HG03066 (cell line): ENCODE data around the gene DDX27.

Source experiments
- ATAC-seq: cut with Tn5 transposase; IDR thresholded peaks from one replicate; pipeline ENCODE4 v1.9.1; 2021; ENCODE audit warnings: low read depth; ENCODE audit not compliant: unreplicated experiment

The DDX27 gene

DNA sequence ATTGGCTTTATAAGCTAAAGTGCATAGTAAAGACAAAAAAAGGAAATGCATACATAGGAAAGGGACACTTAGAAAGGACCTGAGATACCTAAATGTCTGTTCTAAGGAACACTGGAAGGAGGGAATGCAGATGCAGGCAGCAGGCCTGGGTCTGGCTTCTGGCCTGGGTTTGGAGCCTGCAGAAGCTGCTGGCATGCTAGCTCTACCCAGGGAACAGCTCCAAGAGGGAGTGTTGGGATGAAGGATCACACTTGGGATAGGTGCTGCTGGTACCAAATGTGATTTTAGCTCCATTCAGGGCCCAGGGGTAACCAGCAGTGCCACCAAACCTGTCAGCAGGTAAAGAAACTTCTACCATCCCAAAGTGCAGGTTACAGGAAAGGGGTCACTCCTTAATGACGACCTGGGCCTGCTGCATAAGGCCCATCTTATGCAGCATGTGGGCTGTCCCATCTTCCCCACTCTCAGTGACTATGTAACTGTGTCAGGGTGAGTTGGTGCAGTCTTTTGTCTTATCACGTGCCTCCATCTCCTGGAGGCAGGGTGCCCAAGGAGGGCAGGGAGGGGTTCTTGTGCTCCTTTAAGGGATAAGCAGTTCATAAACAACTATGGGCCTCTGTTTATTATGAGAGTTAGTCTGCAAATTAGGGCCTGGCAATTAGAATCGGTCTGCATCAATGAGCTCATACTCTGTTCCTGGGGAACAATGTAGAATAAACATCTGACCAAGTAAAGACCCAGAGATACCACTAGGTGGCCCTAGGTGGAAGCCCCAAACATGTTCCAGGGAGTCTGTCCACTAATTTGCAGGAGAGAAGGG is 26.9 kb downstream of the DDX27 start:
- ATAC-seq = no peak

DNA sequence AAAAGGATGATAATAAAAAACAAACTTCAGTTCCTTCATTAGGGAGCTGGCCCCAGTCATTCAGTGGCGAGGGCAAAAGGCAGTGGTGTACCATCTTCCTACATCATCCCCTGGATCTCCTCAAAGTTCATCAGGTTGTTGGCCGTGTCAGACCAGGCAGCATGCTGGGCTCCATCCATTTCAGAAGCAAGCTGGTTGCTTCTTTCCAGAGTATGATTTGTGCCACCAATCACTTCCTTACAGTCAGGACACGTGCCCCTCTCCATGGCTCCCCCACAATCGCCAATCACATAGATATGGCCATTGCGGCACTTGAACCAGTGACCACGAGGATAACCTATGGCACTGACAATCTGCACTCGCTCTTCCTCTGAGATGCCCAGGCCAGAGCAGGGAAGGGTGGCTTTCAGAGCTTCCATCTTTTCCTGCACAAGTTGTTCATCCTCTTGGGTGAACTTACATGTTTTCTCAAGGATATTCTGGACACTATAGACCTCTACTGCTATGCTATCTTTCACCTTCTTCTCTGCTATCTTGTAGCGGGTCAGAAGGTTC is 28.0 kb downstream of the DDX27 start:
- no peak for ATAC-seq

DNA sequence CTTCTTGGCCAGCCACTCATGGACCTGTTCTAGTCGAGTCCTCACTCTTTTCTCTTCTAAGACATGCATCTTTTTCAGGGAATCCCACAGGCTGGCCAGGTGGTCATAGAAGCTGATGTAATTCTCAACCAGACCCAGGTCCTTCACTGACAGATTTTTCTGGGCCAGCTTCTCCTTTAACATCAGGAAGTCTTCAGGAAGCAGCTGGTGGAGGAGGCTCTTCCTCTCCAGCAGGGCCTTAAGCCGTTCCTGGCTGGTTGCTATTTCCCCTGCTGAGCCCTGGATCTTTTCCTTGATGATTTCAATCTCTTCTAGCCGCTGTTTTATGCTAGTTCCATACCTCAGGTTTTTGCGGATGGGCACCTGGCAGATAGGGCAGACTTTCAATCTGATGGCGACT is 28.6 kb downstream of the DDX27 start:
- ATAC-seq = no peak

DNA sequence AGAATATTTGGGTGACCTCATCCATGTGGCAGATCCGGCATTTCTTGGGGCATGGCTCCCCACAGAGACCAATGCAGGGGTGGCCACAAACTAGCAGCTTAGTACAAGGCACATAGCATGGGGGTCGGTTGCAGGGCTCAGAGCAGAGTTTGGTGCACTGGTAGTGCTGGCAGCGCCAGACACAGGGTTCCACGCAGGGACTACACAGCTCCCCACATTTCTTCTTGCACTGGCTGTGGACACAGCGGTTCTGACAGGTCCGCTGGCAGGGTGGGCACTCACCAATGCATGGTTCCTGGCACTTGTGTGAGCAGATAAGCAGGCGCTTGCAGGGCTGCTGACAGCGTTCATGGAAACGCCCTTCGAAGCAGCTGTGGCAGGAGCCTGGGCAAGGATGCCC is 29.1 kb downstream of the DDX27 start:
- no peak for ATAC-seq

DNA sequence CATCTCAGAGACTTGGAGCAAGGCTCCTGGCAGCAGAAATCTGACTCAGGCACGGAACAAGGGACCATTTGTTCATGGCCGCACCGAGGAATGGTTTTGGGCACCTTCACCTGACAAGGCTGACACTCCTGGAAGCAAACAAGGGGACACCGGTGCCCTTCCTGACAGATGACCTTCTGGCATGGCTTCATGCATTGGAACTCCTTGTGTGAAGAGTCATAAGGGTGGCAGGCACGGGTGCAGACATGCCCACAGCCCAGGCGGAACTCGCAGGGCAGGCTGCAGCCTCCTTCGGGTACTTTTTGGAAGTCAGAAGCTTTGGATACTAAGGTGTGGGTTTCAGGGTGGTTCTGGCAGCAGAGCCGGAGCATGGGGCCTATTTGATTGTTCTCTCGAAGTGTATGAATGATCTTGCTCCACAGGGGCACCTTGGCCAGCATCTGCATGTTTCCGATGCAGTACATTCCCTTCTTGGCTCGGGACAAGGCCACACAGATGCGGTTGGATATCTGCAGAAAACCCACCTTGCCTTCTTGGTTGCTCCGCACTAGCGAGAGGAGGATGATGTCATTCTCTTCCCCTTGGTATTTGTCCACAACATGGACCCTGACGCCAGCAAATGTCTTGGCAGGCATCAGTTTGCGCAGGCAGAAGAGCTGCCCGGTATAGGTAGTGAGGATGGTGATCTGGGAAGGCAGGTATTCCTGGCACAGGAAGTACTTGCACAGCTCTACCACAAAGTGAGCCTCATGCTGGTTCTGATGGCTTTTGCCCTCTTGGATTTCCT is 29.9 kb downstream of the DDX27 start:
- ATAC-seq = no peak

DNA sequence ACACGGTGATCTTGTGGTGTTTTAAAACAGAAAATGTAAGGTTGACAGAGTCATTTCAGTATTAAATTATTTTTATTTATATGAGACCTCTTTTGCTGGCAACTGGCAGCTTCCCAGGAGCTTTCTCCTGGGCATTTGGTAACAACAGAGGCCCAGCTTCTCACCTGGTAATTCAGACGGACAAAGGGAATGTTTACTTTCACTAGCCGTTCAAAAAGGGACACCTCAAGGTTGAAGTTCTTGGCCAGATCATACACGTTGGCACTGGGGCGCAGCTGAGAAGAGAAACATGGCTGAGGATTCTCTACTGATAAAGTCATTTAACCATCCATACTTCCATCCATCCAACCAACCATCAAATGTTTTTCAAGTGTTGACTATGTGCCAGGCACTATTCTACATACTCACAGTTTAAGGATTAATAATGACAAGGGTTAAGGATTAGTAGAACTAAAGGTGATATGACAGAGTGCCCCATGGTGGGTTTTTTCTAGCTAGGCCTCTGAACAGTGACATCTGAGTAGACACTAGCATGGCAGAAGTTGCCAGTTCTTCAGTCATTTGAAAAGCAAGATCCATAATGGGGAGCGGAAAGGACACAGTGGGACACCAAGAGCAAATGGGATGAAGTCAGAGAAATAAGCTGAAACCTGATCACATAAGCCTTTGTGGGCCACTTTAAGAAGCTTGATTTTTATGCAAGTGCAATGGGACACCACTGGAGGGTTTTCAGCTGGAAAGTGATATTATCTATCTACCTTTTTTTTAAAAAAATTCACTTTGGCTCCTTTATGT is 33.5 kb downstream of the DDX27 start:
- ATAC-seq = no peak

DNA sequence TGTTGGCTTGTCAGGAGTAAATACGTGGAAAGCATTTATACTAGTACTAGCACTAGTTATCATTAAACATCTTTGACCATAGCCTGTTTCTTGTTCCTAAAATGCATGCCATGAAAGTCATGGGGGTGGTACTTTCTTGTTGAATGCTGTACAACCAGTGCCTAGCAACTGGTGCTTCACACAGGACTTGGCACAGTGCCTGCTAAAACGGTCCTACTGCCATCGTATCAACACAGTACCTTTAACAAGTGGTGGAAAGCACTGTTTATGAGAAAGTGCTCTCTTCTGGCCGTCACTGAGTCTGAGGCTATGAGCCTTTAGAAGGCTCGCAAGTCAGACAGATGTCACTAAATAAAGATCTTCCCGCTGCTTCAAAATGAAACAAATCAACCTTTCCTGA is 37.0 kb downstream of the DDX27 start:
- no peak for ATAC-seq

DNA sequence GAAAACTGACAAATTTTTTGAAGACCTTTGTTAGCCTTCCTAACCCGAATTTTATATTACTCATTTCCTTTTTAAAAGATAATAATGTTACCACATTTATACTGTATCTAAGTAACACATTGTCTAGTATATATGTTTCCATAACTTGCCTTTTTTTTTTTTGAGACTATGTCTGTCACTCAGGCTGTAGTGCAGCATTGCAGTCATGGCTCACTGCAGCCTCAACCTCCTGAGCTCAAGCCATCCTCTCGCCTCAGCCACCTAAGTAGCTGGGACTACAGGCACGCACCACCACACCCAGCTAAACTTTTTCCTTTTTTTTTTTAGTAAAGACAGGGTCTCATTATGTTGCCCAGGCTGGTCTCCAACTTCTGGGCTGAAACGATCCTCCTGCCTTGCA is 40.1 kb downstream of the DDX27 start:
- no peak for ATAC-seq

DNA sequence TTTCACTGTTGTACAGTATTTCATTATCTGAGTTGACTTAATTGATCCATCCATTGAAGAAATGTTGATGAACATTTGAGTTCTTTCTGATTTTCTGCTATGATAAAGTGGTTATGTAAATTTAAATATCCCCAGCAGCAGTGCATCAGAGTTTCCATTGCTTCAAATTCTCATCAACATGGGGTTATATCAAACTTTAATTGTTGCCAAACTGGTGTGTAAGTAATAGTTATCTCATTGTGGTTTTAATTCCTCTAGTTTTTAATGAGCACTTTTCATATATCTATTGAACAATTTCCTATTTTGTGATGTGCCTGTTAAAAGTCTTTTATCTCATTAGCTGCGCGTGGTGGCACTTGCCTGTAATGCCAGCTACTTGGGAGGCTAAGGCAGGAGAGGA is 40.6 kb downstream of the DDX27 start:
- ATAC-seq = no peak

DNA sequence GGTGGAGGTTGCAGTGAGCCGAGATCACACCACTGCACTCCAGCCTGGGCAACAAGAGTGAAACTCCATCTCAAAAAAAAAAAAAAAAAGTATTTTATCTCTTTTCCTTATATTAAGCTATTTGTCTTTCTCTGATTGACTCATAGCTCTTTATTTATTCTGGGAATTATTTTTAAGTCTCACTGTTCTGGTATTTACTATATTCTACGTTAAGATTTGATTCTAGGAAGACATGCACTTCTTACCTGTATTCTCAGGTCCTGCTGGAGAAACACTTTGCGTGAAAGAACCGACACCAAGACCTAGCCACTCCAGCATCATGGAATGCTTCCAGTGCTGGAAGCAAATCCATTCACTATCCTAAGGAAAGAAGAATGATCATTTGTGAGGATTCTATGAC is 41.0 kb downstream of the DDX27 start:
- no peak for ATAC-seq

DNA sequence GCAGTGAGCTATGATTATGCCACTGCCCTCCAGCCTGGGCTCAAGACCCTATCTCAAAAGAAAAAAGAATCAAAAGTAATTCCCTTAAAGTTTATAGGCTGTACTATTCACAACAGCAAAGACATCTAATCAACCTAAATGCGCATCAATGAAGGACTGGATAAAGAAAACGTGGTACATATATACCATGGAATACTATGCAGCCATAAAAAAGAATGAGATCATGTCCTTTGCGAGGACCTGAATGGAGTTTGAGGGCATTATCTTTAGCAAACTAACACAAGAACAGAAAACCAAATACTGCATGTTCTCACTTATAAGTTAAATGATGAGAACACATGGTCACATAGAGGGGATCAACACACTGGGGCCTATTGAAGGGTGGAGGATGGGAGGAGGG is 42.0 kb downstream of the DDX27 start:
- ATAC-seq = no peak

DNA sequence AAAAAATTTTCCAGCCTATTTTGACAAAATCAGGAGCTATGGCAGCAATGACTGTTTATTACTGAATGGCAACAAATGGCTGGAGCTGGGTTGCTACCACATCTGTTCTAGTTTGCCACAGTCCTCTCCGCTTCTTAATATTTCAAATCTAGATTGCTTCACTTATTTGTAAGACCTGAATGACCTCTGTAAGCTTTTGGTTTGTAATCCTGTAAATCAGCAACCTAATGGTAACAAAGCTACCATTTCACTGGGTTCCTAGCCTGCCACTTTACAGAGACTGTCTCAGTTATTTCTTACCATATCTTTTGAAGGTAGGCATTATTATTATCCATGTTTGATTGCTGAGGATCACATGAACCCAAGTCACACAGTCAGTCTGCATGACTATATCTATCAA is 43.2 kb downstream of the DDX27 start:
- ATAC-seq = no peak

DNA sequence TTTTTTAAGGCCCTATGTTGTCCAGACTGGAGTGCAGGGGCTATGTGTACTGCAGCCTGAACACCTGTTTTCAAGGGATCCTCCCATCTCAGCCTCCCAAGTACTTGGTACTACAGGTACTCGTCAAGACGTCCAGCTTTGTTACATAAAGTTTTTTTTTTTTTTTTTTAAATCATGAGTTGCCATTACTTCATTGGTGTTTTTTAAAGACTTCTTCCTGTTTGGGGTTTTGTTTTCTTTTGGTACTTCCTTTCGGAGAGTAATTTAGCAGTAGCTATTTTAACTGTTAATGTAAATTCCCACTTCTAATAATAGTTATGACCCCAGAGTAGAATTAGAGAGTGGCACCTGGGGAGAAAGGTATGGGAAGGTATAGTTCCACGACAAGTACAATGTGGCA is 48.1 kb downstream of the DDX27 start:
- no peak for ATAC-seq

DNA sequence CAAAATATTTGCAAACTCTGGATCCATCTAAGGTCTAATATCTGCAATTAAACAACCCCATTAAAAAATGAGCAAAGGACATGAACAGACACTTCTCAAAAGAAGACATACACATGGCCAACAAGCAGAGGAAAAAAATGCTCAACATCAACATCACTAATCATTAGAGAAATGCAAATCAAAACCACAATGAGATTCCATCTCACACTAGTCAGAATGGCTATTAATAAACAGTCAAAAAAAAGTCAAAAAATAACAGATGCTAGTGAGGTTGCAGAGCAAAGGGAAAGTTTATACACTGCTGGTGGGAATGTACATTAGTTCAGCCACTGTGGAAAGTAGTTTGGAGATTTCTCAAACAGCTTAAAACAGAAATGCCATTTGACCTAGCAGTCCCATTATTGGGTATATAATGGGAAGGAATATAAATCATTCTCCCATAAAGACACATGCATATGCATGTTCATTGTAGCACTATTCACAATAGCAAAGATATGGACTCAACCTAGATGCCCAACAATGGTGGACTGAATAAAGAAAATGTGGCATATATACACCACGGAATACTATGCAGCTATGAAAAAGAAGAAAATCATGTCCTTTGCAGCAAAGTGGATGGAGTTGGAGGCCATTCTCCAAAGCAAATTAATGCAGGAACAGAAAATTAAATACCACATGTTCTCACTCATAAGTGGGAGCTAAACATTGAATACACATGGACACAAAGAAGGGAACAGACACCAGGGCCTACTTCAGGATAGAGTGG is 49.6 kb downstream of the DDX27 start:
- ATAC-seq = no peak

DNA sequence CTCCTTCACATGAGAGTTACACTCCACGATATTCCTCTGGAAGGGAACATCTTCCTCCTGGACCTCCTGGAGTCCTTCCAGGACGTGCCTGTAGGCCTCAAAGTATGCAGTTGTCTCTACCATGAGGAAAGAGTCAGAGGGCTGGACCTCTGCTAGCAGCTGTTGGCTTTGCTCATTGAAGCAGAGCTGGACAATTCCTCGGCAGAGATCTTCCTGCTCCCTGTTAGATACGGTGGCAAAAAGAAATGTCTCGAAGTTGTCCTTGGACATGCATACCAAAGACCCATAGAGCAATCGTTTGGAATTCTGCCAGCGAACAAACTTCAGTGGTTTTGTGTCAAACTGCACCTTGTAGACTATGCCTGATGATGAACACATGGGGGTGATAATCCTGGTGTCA is 51.0 kb downstream of the DDX27 start:
- no peak for ATAC-seq

DNA sequence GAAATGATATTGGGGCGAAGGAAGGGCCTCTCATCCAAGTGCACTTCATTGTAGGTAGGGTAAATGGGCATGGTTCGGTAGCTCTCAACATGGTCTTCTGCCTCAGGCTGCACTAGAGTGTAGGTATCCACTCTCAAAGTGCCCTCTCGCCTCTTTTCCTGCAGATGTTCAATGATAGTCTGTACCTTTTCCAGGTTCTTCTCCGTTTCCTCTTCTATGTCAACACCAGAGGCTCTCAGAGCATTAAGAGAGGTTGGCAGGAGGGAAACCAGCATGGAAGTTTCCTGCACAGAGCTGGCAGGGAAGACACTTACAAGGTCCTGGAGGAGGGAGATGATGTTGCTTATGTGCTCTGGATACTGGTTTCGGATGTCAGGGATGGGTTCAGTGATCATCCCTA is 51.5 kb downstream of the DDX27 start:
- ATAC-seq = no peak

DNA sequence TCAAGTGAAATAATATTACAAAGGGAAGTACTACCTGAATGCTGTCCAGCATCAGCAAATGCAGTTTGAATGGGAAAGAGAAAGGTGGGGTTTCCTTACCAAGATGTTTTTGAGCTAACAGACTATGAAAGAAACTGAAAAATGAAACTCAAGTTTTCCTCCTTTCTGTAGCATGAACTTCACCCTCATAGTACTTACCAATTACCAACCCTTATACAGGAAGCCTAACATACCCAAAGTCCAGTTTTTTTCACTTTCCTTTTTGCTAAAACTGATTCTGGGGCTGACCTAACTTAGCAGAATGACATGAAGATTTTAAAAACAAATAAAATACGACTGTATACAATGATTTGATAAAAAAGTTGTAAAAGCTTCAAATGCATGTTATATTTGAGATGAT is 53.4 kb downstream of the DDX27 start:
- ATAC-seq = no peak

DNA sequence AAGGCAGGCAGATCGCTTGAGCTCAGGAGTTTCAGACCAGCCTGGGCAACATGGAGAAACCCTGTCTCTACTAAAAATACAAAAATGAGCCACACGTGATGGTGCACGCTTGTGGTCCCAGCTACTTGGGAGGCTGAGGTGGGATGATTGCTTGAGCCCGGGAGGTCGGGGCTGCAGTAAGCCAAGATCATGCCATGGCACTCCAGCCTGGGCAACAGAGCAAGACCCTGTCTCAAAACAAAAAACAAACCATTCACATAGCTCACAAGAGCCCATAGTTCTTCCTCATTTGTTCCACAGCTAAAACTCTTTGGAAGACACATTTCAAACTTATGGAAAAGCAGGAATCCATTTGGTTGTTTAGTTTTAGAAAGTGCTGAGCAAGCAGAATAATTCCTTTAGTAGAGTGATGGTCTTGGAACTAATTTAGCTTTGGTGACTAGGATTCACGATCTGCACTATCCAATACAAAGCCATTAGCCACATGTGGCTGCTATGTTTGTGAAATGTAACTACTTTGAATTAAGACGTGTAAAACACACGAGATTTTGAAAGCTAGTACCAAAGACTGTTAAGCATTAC is 54.6 kb downstream of the DDX27 start:
- no peak for ATAC-seq

DNA sequence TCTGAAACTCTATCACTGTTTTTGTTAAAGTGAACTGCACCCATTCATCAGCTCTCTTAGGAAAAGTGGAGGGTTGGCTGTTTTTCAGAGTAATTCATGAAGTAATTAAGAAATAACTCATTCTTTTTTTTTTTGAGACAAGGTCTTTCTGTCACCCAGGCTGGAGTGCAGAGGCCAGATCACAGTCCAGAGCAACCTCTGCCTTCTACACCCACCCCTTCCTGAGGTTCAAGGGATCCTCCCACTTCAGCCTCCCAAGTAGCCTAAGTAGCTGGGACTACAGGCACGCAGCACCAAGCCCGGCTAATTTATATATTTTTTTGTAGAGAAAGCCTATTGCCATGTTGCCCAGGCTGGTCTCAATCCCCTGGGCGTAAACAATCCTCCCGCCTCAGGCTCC is 56.0 kb downstream of the DDX27 start:
- ATAC-seq = no peak

DNA sequence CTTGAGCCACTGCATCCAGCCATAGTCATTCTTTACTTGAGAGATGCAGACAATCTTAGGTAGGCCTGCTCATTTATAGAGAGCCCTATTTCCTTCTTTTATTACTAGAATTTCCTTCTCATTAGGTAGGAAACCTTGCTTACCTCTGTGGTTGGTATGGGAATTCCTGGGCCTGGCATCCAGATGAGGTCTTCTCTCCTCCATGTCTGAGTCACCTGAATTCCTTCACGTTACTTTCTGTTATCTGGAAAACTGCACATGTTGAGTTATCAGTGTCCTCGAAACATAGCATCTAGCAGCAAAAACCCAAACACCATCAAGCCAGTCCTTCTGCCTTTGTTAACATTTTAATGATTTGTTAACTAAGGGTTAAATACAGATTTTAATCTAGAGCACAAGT is 56.4 kb downstream of the DDX27 start:
- no peak for ATAC-seq
